Sciatic nerve (tissue), 2 donors: Measurements from ENCODE around the gene GRPEL1. TPM values are rescaled to one million over a fixed set of nuclear protein-coding genes. Genes with fewer than 3 reads are reported as not detected.

ENCODE experiments used
- ATAC-seq: fragments of 200-7000 bp; cut with Tn5 transposase; one replicate; pipeline ENCODE4 v1.9.1; 2020; ENCODE audit warnings: mild to moderate bottlenecking, moderate library complexity
- DNase-seq: peaks from one replicate; pipeline ENCODE4 v3.0.0-alpha.2; 2020; ENCODE audit warnings: low spot score
- intact Hi-C: fragments of 100-400 bp; cut with DNase I; formaldehyde crosslinking; loops from one replicate; pipeline ENCODE4 v1.14.2; 2022
- total RNA-seq: library from RNA; stranded (reverse); fragmentation: NEBNext Ultra II Directional; extraction: Animal tissue kit (Norgen Biotek cat#: 25700); gene quantifications from one replicate; pipeline ENCODE4 v1.2.1, GENCODE V29; 2021
- donor health status: DM: no; HTN: no; CAD: no.
- donor health status: DM: no; HTN: no; CAD: no.

GRPEL1 gene
- total RNA-seq, 1 donor from 2014 or later: 20.6 TPM

DNA sequence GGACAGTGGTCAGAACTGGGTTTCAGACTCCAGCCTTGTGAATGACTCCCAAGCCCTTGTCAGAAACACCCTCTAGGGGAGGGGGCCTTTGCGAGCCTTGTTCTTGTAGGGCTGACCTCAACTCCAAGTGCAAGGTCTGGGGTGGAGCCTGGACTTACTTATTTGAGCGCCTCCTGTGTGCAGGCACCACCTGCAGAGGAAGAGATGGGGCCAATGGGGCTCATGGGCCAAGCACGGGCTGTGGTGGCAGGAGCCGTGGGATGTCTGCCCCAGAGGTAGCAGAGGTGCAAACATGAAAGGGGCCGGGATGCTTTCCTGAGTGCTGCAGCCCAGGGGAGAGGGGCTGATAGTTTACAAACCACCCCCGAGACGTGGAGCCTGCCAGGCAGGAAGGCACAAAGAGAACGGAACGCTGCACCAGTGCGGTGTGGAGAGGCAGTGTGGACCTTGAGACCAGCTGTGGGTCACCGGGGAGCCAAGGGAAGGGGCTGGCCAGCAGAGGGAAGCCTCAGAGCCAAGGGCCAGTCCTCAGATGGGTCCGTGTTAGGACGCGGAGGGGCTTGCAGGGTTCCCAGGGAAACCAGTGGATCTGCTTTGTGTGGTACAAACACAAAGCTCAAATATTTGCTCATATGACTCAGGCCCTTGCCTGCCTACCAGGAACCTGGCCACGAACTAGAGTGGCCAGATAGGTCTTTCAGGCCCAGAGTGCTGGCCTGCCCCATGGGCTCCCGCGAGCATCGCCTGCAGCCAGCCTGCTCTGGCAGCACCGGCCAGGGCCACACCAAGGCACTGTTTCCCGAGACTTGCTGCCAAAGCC lies 33.4 kb downstream of the GRPEL1 start:
- intact Hi-C loops: no loop called here
- DNase-seq (no peak), ATAC-seq (peak; percentile 27)

DNA sequence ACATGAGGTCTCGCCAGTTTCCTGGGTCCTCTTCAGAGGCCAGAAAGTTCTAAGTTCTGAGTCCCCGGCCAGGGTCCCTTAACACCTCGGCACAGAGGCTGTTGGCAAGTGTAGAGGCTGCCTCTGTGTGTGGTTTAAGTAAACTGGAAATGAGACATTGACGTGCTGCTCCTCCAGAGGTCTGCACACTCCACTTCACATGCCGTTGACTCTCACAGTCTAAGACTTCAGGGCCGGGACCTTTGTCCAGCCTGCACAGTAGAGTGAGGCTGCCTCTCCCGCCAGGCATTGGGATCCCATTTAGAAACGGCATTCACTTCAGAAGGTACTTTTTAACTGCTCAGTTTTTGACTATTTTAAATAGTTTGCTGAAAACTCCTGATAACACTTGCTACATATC lies 35.3 kb downstream of the GRPEL1 start:
- intact Hi-C loops: no loop called here
- ATAC-seq: no peak
- DNase-seq: no peak

DNA sequence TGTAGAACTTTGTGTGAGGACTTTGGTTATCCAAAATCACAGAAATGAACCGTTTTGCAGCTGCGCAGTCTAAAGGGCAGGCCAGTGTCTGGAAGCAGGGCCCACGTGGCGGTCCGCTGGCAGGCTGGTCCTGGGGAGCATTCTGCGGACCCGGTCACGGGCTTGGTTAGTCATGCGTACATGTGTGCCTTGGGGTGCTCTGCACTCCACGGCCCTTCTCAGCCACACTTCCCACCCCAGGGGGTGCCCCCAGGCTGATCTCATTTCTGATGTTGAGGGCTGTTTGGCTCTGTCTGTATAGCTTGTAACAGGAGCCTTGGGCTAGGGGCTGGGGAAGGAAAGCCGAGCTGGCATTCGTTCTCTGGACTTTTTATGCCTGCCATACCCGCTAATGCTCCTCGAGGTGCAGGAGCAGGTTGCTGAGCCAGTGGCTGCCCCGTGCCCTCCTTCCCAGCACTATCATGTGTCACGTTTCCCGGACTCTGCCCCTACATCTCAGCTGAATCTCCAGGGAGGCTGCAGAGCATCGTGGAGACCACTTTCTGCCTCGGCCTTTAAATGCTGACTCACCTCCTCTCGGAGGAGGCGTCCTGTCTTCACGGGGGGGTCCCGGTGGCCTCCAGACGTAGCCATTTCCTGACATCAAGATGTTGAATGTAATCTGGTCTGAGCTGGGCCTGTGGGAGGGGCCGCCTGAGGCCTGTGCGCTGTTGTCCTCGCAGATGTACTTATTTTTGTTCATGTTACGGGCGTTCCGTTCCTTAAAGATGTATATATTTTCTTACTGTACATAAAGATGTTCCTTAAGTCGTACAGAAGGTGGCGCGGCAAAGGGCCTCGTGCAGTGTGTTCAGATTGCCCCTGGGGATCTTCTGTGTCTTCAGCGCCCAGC lies 36.1 kb downstream of the GRPEL1 start:
- DNase-seq (no peak), ATAC-seq (no peak)
- intact Hi-C loops: no loop called here

DNA sequence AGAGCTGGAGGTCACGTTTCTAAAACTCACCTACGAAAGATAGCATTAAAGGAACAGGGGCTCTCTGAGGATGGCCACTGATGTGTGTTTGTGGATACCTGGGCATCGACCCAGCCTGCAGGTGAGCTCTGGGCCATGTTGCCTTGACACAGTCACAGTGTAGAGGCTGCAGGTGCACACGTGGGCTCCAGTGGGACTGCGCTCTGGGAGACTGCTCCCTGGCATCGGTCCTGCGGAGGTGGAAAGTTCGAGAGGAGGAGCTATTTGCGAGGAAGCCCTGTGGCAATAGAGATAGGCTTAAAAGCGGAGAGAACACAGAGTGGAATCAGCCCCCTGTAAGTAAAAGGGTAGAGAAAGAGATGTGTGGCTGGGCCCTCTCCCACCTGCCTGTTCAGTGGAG lies 37.0 kb downstream of the GRPEL1 start:
- ATAC-seq (no peak), DNase-seq (no peak)
- intact Hi-C loops: no loop called here

DNA sequence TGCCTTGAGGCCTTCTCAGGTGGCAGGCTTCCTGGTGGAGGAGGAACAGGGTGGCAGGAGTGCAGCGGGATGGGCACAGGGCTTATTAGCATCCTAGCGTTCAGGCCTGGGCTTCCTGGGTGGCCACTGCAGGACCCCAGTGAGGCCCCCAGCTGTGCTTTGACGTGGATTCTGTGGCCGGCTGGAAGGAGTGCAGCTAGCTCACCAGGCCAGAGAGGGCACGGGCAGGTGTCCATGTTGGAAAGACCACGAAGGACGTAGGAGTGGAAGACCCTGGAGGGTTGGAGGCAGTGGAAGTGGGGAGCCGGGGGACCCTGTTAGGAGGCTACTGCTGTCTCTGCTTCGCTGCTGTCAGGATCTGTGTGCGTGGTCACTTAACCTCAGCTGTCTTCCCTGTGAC lies 37.9 kb downstream of the GRPEL1 start:
- intact Hi-C loops: no loop called here
- DNase-seq (no peak), ATAC-seq (no peak)

DNA sequence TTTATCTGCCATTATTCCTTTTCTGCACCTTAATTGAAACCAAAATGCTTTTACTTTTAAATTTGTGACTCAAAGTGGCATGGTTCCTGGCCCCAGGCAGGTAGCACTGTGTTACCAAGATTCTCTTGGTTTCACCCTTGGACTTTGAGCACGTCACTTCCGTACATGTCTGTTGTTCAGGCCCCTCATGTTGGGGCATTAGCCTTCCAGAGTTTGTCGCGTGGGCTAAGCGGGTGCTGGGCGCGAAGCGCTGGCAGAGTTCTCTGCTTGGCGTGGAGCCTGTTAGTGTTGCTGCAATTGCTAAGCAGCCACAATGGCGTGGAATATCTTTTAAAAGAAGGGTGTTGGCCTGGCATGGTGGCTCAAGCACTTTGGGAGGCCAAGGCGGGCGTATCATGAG lies 38.7 kb downstream of the GRPEL1 start:
- intact Hi-C loops: no loop called here
- DNase-seq (no peak), ATAC-seq (no peak)

DNA sequence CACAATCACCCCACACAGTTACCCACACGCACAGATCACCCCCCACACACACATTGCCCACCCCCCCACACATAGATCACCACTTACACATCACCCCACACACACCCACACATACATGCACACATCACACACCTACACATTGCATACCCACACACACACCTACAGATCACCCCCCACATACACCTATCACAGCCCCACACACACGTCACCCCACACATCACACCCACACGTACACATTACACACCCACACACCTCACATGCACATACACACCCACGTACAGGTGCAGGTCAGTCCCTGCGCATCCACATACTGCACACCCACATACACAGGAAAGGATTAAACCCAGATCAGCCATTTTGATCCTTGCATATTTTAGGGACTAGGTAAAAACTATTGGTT lies 40.0 kb downstream of the GRPEL1 start:
- ATAC-seq: no peak
- intact Hi-C loops: no loop called here
- DNase-seq: no peak

DNA sequence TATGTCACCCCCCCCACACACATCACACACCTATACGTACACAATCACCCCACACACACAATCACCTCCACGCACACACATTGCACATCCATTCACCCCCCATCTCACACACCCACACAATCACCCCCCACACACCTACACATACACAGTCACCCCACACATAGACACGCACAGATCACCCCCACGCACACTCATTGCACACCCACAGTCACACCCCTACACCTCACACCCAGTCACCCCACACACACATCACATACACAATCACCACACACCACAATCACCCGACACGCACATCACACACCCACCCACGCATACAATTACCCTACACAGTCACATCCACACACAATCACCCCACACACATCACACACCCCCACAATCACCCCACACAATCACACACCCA lies 40.6 kb downstream of the GRPEL1 start:
- ATAC-seq (no peak), DNase-seq (no peak)
- intact Hi-C loops: no loop called here

DNA sequence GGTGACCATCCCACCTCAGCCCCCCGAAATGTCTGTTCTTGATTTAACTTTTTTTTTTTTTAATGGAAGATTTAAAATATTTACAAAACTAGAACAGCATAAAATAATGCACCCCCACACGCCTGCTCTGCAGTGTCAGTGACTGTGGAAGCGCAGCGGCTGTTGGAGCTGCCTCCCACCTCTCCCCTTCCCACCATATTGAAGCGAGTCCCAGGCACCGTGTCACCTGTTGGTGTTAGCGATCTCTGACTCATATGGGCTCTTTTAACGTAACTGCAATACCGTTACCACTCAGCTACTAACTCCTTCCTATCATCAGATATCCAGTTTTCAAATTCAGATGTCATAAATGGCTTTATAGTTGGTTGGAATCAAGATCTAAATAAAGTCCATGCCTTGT lies 41.8 kb downstream of the GRPEL1 start:
- DNase-seq (no peak), ATAC-seq (no peak)
- intact Hi-C loops: no loop called here

DNA sequence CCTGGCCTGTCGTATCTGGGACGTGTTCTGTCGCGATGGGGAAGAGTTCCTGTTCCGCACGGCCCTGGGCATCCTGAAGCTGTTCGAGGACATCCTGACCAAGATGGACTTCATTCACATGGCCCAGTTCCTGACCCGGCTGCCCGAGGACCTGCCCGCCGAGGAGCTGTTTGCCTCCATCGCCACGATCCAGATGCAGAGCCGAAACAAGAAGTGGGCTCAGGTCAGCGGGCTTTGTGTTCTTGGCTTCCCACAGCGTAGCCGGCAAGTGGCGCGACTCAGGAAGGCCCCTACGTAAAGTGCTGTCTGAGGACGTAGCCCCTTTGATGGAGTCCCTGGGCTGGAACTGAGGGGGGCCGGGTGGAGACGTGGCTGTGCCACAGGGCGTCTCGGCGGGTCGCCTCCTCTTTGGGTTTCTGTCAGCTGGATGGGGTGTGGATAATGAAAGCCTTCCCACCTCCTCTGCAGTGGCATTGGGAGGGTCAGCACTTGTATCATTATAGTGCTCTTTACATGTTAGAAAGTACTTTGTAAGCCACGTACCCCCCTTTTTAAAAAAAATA lies 42.7 kb downstream of the GRPEL1 start:
- intact Hi-C loops: no loop called here
- no peak for DNase-seq
- no peak for ATAC-seq

DNA sequence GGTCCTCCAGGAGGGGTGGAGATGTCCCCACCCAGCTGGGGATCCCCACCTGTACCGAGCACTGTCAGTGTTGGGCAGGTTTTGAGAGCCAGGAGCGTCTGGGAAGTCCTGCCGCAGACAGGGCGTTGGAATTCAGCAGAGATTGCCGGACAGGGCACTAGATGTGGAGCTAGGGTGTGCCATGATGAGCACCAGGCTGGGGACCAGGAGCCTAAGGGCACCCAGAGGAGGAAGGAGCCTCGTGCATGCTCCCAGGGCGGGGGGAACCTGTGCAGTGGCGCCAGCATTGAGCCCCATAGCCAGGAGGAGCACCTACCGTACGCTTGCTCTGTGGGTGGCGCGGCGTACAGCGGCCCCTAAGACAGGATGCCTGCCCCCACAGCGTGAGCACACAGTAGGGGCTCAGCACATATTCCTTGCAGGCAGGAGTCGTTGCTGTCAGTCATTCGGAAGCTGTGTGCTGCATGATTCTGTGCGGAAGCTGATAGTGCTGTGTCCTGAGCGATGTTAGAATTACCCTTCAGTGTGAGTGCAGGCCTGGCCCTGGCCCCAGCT lies 43.5 kb downstream of the GRPEL1 start:
- peak; percentile 27 for ATAC-seq

DNA sequence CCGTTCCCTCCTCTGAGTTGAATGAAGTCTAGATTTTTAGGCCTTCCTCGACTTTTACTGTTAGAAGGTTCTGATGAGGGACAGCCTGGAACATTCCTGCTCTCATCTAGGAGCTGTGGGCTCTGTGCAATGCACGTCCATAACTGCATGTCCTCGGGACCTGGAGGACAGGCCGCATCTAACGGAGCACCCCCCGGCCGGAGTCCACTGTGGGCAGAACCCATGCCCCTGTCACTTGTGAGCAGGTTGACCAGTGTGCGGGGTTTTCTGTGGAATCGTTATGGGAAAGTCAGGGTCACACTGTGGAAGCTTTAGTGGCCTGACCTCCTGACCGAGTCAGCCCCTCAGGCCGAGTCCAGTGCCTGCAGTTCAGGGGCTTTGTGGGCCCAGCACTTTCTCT lies 44.0 kb downstream of the GRPEL1 start:
- intact Hi-C loops: no loop called here
- DNase-seq: no peak
- ATAC-seq: no peak

More for the DNA sequence above, 43.5 kb downstream of the GRPEL1 start:
- DNase-seq: no peak
- intact Hi-C loops: no loop called here

DNA sequence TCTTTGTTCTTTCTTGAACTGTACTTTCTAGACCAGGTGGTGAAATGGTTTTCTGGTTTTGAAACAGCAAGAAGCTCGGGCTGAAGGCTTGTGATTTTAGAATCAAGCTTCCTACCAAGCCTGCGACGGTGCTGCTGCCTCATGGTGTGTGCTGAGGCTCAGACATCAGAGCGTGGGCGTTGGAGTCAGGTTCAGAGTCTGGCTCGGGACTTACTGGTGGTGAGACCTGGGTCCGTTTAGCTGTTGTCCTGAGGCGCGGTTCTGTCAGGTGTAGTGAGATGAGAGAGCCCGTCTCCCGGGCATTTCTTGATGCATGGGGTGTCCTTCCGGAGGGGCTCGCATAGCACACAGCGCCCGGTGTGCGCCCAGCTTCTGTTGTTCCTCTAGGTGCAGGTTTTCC lies 44.4 kb downstream of the GRPEL1 start:
- no peak for ATAC-seq
- intact Hi-C loops: no loop called here

DNA sequence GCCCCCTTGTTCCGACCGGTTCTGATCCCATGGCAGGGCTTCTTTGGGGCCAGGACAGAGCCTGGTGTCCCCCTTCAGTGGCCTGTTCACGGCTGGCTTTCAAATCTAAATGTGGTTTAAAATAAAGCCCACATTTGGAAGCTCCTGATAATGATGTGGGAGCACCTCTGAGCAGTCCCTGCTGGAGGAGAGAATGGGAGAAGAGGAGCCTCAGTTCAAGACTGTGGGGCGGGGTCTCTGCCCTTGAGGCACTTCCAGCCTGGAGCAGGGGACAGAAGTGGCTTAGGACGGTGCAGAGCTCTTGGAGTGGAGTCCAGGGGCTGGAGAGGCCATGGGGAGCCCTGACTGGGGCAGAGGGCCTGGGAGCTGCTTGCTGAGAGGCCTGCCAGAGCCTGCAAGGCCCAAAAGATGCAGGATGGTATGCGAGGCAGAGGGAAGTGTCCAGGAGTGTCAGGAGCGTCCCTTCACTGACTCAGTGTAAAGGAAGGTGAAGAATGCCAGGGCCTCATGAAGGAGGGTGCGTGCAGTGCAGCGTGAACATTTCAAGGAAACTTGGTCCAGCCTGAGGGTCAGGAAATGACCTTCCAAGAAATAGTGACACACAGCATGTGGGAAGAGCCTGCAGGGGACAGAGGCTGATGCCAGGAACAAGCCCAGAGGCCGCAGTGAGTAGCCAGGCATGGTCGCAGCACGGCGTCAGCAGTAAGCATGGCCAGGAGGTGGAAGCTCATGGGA lies 45.8 kb downstream of the GRPEL1 start:
- intact Hi-C loops: no loop called here
- ATAC-seq (no peak), DNase-seq (no peak)

More for the DNA sequence above, 44.4 kb downstream of the GRPEL1 start:
- no peak for DNase-seq

DNA sequence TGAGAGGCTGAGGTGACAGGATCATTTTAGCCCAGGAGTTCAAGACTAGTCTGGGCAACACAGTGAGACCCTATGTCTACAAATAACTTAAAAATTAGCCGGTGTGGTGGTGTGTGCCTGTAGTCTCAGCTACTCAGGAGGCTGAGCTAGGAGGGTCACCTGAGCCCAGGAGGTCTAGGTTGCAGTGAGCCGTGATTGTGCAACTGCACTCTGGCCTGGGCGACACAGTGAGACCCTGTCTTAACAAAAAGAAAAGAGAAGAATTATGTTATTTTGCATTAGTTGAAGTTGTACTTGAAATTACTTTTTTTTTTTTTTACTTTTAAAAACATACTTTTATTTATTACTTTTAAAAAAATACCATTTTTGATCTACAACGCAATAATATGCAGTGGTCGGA lies 46.5 kb downstream of the GRPEL1 start:
- ATAC-seq: no peak
- intact Hi-C loops: no loop called here
- no peak for DNase-seq

DNA sequence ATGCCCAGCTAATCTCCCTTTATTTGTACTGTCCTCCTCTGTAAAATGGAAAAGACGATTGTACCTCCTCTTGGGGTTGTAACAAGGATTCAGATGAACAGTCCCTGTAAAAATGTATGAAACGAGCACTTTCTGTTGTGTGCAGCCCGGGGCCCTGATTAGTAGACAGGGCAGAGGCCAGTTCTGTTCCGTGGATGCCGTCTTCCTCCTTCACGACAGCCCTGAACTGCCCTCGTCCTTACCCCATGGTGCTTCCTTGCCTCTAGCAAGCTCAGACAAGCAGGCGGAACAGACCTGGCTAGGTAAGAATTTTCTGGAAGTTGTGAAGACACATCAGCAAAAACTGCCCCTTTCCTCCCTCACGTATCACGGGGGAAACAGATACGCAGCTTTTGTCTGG lies 47.0 kb downstream of the GRPEL1 start:
- DNase-seq (no peak), ATAC-seq (no peak)
- intact Hi-C loops: no loop called here

DNA sequence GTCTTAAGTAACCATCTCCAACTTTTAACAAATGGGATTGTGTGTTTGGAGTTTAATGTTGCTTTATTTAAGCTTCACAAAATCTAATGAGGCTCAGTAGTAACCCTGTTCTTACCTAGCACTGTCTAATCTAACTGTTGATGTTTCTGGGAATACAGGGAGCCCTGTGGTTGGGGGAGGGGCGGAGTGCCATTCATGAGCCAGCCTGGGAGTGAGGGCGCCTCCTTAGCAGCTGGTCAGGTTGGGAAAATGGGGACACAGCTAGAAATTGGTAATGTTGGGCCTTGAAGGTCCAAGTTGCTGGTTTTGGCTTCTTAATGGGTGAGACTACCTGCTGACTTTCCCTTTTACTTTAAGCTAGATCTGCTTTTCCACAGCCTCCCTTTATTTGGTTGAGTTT lies 47.6 kb downstream of the GRPEL1 start:
- DNase-seq (no peak), ATAC-seq (no peak)

DNA sequence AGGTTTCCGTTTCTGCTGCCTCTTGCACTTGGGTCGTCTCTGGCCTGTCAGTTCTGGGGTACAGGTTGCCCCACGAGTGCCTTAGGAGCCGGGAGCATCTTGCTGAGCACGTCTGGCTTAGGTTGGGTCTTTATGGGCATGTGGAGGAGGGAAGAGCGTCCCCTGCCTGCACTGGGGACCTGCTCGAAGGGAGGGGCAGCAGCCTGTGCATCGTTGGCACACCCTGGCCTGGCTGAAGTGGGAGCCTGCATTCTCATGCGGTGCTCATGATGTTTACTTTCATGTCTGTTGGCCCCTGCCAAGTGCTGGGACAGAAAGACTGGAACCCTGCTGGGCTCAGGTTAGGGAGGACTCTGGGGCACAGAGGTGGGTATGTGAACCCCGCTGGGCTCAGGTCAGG lies 48.5 kb downstream of the GRPEL1 start:
- DNase-seq: no peak
- ATAC-seq: no peak
- intact Hi-C loops: no loop called here

More for the DNA sequence above, 47.6 kb downstream of the GRPEL1 start:
- intact Hi-C loops: no loop called here

DNA sequence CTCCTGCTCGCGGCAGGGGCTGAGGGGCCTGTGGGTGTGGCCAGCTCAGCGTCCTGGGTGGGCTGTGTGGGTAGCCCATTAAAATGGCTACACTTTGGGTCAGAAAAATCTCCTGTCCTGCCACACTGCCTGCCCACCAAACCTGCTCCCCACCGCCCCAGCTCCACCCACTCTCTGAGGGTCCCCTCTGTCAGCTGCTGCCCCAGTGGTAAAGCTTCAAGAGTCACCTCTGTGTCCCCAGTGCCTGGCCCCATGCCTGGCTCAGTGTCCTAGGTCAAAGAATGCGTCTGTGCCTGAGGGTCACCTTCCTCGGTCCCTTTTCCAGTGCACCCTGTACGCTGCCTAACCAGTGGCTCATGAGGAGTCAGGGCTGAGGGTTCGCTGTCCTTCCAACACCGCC lies 49.6 kb downstream of the GRPEL1 start:
- DNase-seq (no peak), ATAC-seq (no peak)
- intact Hi-C loops: no loop called here
